ENCODE data around the gene SLC8A1. TPM values are rescaled to one million over a fixed set of nuclear protein-coding genes. Genes with fewer than 3 reads are reported as not detected.

Gene SLC8A1
- total RNA-seq, 1 donor from 2014 or later: 5.6 TPM

DNA sequence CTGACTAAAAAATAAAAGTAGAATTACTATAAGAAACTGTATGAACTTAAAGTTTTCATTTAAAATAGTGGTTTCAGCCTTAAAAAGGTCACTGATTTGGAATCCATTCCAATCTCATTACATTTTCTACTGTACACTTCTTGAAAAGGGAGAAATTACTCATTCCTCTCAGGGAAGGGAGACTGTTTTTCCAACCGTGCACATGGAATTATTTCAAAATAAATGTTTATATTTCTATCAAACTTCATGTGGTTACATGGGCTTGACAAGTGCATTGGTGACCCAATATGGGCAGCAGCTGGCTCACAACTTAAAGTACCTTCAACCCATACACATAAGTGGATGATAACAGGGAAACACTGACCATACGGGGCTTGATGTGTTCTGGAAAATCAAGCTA, 348.3 kb downstream of the SLC8A1 start:
- no peak for TF ChIP-seq CTCF (IDR thresholded peaks at IDR 0.05)
- intact Hi-C loops (cut with DNase I): no loop called here
- DNase-seq (ENCODE audit: low spot score in 2 of 2): no peak
- no peaks in the 10 kb centered on the region for H3K9me3 ChIP-seq
- H3K27me3 ChIP-seq: no peaks in the 10 kb centered on the region
- no peak overlapping the region for H3K4me3 ChIP-seq
- H3K27ac ChIP-seq: no peak overlapping the region
- no peaks in the 10 kb centered on the region for H3K36me3 ChIP-seq
- peaks cover 0 to 6% of the 10 kb centered on the region in 2 donors for H3K4me1 ChIP-seq

GRCh38 chr2:40103163-40103562, 348.7 kb downstream of the SLC8A1 start:
- Histone ChIP-seq H3K4me3 (no peak overlapping the region), H3K36me3 (no peaks in the 10 kb centered on the region), H3K27ac (no peak overlapping the region), H3K9me3 (no peaks in the 10 kb centered on the region), H3K27me3 (no peaks in the 10 kb centered on the region), H3K4me1 (peaks cover 0 to 6% of the 10 kb centered on the region in 2 donors)
- intact Hi-C loops (cut with DNase I): no loop called here
- TF ChIP-seq CTCF (IDR thresholded peaks at IDR 0.05): no peak
- no peak for DNase-seq (ENCODE audit: low spot score in 2 of 2)

DNA sequence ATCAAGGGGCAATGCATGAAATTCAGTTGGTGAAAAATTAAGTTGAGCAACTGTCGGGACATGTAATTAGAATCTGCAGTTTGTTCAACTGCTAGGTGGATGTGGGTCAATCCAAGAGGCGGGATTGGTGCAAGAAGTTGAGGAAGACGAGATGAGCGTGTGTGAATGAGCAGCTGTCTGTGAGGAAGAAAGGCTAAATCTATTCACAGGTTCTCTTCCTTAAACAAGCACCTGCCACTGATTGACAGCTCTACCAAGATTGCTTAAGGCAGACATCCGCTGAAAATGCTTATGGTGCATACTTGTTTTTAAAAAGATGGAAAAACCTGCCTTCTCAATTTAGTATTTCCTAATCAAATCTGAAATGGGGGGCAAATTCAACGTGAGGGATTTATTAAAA, 349.4 kb downstream of the SLC8A1 start:
- H3K9me3 ChIP-seq: no peaks in the 10 kb centered on the region
- no peak overlapping the region for H3K4me3 ChIP-seq
- no peaks in the 10 kb centered on the region for H3K27me3 ChIP-seq
- intact Hi-C loops (cut with DNase I): no loop called here
- no peaks in the 10 kb centered on the region for H3K36me3 ChIP-seq
- no peak for DNase-seq (ENCODE audit: low spot score in 2 of 2)
- no peak for TF ChIP-seq CTCF (IDR thresholded peaks at IDR 0.05)
- H3K27ac ChIP-seq: no peak overlapping the region
- H3K4me1 ChIP-seq: peaks cover 0 to 6% of the 10 kb centered on the region in 2 donors

- TF ChIP-seq CTCF (IDR thresholded peaks at IDR 0.05): no peak
- Histone ChIP-seq H3K9me3 (no peaks in the 10 kb centered on the region), H3K4me3 (no peak overlapping the region), H3K27me3 (no peaks in the 10 kb centered on the region), H3K4me1 (peaks cover 0 to 6% of the 10 kb centered on the region in 2 donors), H3K36me3 (no peaks in the 10 kb centered on the region), H3K27ac (no peak overlapping the region)
- no peak for DNase-seq (ENCODE audit: low spot score in 2 of 2)
- intact Hi-C loops (cut with DNase I): no loop called here
These were observed 350.7 kb downstream of the SLC8A1 start for GRCh38 chr2:40101131-40101575.

DNA sequence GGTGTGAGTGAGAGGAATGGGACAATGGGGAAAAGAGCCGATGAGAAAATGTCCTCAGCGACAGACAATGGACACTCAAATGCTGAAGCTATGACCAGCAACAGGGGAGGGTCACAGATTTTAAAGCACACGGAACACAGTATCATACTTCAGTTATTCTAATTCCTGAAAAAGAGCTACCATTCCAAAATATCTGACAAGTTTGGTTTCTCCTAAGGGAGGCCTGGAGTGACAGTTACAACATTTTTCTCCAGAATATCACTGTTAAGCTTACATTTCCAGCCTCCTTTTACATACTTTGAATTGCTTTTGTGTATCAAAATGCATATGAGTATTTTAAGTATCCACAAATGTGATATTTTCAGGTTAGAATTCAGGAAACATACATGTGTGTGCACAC, 351.2 kb downstream of the SLC8A1 start:
- no peak for DNase-seq (ENCODE audit: low spot score in 2 of 2)
- no peak for TF ChIP-seq CTCF (IDR thresholded peaks at IDR 0.05)
- Histone ChIP-seq H3K36me3 (no peaks in the 10 kb centered on the region), H3K27ac (no peak overlapping the region), H3K4me3 (no peak overlapping the region), H3K4me1 (peaks cover 0 to 6% of the 10 kb centered on the region in 2 donors), H3K27me3 (no peaks in the 10 kb centered on the region), H3K9me3 (no peaks in the 10 kb centered on the region)
- intact Hi-C loops (cut with DNase I): no loop called here
